ENCODE measurements around the gene S100A7A. TPM values are rescaled to one million over a fixed set of nuclear protein-coding genes. Genes with fewer than 3 reads are reported as not detected.

S100A7A gene
- total RNA-seq, 6 donors from 2014 or later = not detected

- TF ChIP-seq, protein P1, sequence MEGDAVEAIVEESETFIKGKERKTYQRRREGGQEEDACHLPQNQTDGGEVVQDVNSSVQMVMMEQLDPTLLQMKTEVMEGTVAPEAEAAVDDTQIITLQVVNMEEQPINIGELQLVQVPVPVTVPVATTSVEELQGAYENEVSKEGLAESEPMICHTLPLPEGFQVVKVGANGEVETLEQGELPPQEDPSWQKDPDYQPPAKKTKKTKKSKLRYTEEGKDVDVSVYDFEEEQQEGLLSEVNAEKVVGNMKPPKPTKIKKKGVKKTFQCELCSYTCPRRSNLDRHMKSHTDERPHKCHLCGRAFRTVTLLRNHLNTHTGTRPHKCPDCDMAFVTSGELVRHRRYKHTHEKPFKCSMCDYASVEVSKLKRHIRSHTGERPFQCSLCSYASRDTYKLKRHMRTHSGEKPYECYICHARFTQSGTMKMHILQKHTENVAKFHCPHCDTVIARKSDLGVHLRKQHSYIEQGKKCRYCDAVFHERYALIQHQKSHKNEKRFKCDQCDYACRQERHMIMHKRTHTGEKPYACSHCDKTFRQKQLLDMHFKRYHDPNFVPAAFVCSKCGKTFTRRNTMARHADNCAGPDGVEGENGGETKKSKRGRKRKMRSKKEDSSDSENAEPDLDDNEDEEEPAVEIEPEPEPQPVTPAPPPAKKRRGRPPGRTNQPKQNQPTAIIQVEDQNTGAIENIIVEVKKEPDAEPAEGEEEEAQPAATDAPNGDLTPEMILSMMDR (IDR thresholded peaks at IDR 0.05) = no peak
- TF ChIP-seq EP300 (IDR thresholded peaks at IDR 0.05) (no peak), POLR2AphosphoS5 (IDR thresholded peaks at IDR 0.05) (no peak), POLR2A (IDR thresholded peaks at IDR 0.05) (no peak)
- Histone ChIP-seq H3K27ac (no peak overlapping the region), H3K27me3 (no peaks in the 10 kb centered on the region), H3K36me3 (no peaks in the 10 kb centered on the region), H3K9me3 (no peaks in the 10 kb centered on the region), H3K4me1 (no peaks in the 10 kb centered on the region), H3K4me3 (no peak overlapping the region)
- DNase-seq (no peak), ATAC-seq (ENCODE audit: low FRiP score in 2 of 2) (no peak)
- 86 to 88% methylated on average over 13 to 19 of the region's 19 CpGs for WGBS, 2 donors
Measured at GRCh38 chr1:153397051-153397923, 19.0 kb upstream of the S100A7A start.

GRCh38 chr1:153397924-153398651 lies 18.2 kb upstream of the S100A7A start:
- no peak overlapping the region for H3K27ac ChIP-seq
- ATAC-seq (ENCODE audit: low FRiP score in 2 of 2) (no peak), DNase-seq (no peak)
- TF ChIP-seq POLR2A (IDR thresholded peaks at IDR 0.05) (no peak), POLR2AphosphoS5 (IDR thresholded peaks at IDR 0.05) (no peak), EP300 (IDR thresholded peaks at IDR 0.05) (no peak)
- TF ChIP-seq, protein P1 (IDR thresholded peaks at IDR 0.05) = no peak
- H3K9me3 ChIP-seq = no peaks in the 10 kb centered on the region
- H3K4me1 ChIP-seq = no peaks in the 10 kb centered on the region
- no peaks in the 10 kb centered on the region for H3K36me3 ChIP-seq
- no peaks in the 10 kb centered on the region for H3K27me3 ChIP-seq
- no peak overlapping the region for H3K4me3 ChIP-seq
- WGBS, 2 donors = 80 to 85% methylated on average over 6 of the region's 6 CpGs

GRCh38 chr1:153399401-153400055 lies 16.8 kb upstream of the S100A7A start:
- no peaks in the 10 kb centered on the region for H3K27me3 ChIP-seq
- H3K9me3 ChIP-seq = no peaks in the 10 kb centered on the region
- WGBS, 2 donors = 87 to 89% methylated on average over 7 of the region's 7 CpGs
- TF ChIP-seq, protein P1 (IDR thresholded peaks at IDR 0.05) = no peak
- no peak for TF ChIP-seq POLR2A (IDR thresholded peaks at IDR 0.05)
- TF ChIP-seq EP300 (IDR thresholded peaks at IDR 0.05) = no peak
- no peak for TF ChIP-seq POLR2AphosphoS5 (IDR thresholded peaks at IDR 0.05)
- H3K4me1 ChIP-seq = no peaks in the 10 kb centered on the region
- no peaks in the 10 kb centered on the region for H3K36me3 ChIP-seq
- no peak for DNase-seq
- H3K4me3 ChIP-seq = no peak overlapping the region
- no peak overlapping the region for H3K27ac ChIP-seq
- ATAC-seq (ENCODE audit: low FRiP score in 2 of 2) = no peak

DNA sequence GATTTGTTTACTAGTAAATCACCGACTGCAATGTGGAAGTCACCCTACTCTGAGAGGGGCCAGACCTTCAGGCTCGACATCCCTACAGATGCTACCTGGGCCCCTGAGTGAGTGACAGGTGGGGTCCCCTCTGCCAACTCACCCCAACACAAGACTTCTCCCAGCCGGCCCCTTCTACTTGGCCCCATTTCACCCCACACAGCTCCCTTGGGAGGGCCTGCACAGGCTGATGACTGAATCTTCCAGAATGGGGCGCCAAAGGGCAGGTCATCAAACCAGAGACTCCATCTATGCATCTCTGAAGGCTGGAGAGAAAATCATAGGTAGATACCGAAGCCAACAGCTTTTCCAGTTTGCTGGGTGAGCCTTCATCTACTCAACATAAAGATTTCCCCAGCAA lies 16.1 kb upstream of the S100A7A start:
- TF ChIP-seq EP300 (IDR thresholded peaks at IDR 0.05) (no peak), POLR2AphosphoS5 (IDR thresholded peaks at IDR 0.05) (no peak), POLR2A (IDR thresholded peaks at IDR 0.05) (no peak)
- TF ChIP-seq, protein P1 (IDR thresholded peaks at IDR 0.05) = no peak
- no peak overlapping the region for H3K4me3 ChIP-seq
- no peaks in the 10 kb centered on the region for H3K27me3 ChIP-seq
- H3K27ac ChIP-seq = no peak overlapping the region
- no peaks in the 10 kb centered on the region for H3K4me1 ChIP-seq
- H3K36me3 ChIP-seq = no peaks in the 10 kb centered on the region
- H3K9me3 ChIP-seq = no peaks in the 10 kb centered on the region
- ATAC-seq (ENCODE audit: low FRiP score in 2 of 2) = no peak
- no peak for DNase-seq
- WGBS, 2 donors = 70 to 71% methylated on average over 5 of the region's 5 CpGs
